ENCODE results near the gene ICAM5.

ICAM5 gene

GRCh38 chr19:10291554-10292205 is 1.9 kb downstream of the ICAM5 start:
- DNase-seq (ENCODE audit: low spot score), result no peak

GRCh38 chr19:10292206-10292788 is 2.5 kb downstream of the ICAM5 start:
- no peak for DNase-seq (ENCODE audit: low spot score)

- DNase-seq (ENCODE audit: low spot score), result no peak
These were observed 3.3 kb downstream of the ICAM5 start for GRCh38 chr19:10292789-10293636.

- no peak for DNase-seq (ENCODE audit: low spot score)
These were observed 4.0 kb downstream of the ICAM5 start for GRCh38 chr19:10293637-10294367.

DNA sequence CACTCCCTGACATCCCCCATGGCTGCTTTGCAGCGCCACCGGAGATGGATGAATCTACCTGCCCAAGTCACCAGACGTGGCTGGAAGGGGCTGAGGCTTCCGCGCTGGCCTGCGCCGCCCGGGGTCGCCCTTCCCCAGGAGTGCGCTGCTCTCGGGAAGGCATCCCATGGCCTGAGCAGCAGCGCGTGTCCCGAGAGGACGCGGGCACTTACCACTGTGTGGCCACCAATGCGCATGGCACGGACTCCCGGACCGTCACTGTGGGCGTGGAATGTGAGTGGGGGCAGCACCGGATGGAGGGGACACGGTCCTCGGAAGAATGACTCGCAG is 4.6 kb downstream of the ICAM5 start:
- DNase-seq (ENCODE audit: low spot score), result no peak

DNA sequence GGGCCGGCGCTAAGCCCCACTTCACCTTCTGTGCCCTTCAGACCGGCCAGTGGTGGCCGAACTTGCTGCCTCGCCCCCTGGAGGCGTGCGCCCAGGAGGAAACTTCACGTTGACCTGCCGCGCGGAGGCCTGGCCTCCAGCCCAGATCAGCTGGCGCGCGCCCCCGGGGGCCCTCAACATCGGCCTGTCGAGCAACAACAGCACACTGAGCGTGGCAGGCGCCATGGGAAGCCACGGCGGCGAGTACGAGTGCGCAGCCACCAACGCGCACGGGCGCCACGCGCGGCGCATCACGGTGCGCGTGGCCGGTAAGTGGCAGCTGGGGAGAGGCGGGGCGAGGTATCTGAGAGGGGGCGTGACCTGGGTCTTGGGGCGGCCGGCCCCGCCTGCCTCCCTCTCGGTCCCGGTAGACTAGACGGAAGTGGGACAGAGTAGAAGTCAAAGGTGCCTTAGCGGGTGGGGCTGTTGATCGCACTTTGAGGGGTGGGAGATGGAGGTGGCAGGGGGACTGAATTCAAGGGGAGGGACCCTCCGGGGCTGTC is 5.6 kb downstream of the ICAM5 start:
- no peak for DNase-seq (ENCODE audit: low spot score)

DNA sequence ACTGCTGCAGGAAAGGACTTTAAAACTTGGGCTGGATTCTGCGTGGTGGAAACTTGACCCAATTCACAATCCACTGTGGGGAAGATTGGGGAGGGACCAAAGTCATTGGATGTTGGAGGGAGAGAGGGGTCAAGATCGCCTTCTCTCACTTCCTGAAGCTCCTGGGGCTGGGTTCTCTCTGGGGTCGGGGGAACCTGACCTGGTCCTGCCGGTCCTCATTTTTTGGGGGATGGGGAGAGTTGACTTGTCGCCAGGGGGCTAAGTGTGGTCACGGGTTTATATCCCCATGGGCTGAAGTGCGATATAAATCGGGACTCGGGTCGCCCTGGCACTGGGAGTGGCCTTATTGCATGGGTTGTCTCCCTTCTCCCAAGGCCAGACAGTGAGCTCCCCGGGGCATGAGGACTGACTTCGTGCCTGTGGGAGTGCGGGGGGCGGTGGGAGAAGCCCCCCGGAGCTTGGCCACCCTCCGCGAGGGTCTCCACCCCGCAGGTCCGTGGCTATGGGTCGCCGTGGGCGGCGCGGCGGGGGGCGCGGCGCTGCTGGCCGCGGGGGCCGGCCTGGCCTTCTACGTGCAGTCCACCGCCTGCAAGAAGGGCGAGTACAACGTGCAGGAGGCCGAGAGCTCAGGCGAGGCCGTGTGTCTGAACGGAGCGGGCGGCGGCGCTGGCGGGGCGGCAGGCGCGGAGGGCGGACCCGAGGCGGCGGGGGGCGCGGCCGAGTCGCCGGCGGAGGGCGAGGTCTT is 6.3 kb downstream of the ICAM5 start:
- no peak for DNase-seq (ENCODE audit: low spot score)

- no peak for DNase-seq (ENCODE audit: low spot score)
These were observed 10.1 kb downstream of the ICAM5 start for GRCh38 chr19:10299545-10300458.

DNA sequence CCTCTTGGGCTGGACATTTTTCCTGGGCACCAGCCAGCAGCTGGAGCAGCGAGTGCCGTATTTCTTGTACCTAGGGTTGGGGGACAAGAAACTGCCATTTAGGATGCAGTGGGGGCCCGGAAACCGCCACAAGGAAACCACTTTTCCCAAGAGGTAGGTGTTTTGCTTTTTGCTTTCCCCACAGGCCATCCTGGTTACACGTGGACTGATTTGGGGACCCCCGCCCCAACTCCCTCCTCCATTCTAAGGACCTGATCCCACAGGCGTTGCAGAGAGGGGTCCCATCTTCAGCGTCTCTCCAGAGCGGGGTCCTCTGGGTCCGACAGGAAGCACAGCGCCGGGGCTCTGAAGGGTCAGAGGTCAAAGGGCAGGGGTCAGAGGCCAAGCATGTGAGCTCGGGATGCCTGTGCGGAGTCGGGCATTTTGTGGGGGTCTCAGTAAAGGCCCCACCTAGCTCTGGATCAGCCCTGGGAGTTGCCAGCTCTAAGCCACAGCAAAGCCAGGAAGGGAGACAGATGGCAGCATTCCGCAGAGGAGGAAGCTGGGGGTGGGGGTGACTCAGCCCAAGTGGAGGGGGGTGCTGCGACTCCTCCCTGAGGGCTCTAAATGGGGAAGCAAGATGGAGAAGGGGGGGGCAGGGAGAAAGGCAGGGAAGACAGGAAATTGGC is 15.5 kb downstream of the ICAM5 start:
- peak; percentile 25 for DNase-seq (ENCODE audit: low spot score)

DNA sequence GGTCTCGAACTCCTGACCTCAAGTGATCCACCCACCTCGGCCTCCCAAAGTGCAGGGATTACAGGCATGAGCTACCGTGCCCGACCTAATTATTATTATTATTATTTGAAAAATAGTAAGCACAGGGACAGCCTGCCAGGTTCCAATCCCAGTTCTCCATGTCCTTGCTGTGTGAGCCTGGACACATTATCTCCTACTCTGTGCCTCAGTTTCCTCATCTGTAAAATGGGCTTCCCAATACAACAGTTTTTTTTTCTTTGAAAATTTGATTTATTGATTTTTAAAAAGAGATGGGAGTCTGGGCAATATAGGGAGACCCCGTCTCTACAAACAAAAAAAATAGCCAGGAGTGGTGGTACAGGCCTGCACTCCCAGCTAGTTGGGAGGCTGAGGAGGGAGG is 16.6 kb downstream of the ICAM5 start:
- no peak for DNase-seq (ENCODE audit: low spot score)

DNA sequence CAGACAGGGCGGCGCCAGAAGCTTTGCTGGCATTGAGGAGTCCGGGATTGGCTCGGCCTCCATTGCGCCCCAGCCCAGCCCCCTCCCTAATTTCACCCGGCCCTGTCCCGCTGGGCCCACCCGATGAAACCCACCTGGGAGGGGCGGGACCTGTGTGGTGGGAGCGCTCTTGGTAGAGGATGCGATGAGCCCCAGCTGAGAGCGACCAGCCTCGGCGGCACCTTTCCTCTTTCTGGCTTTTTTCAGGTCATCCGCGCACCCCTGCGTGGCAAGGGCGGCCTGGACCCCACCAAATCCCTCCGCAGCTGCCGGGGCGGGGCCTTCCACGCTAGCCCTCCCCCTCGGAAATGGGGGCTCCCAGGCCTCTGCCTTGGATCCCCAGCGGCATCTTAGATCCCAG is 19.7 kb downstream of the ICAM5 start, which contains the start of gene ZGLP1:
ZGLP1 (minus strand) TSS at position 393 of the 400 bp plus-strand sequence.
- DNase-seq (ENCODE audit: low spot score), result no peak

DNA sequence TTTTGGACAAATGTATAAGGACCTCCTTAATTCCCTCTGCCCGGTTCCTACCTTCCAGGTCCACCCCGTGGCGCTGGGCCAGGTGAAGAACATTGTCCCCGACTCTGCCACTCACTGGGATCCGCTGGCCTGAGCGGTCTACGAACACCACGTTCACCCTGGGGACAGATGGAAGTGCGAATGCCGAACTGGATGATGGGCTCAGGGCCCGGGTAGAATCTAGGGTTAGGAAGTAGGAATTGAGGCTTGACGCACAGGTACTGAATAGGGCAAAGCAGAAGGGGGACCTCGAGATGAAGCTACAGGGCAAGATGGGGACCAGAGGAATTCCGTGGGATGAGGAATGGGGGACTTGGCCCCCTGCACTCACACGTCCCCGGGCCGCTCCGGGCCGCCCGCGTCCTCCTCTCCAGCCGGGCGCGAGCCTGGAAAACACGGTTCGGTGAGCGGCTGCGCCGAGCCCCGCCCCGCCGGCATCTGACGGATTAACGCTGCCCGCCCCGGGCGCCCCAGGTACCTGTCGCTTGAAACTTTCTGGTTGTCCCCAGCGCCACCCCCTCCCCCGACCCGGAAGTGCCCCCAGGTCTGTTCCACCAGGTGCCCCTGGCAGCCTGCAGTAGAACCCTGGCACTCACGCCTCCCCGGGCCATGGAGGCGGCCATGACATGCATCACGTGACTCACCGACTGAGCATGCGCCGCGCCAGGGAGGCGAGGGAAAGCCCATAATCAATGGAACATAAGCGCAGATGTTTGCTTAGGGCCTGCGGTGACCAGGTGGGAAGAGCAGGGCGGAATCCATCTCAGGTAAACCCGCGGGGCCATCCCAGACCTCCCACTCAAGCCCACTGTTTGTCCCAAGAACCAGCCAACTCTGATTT is 25.8 kb downstream of the ICAM5 start, which contains the start of gene FDX2:
FDX2 (minus strand) TSS at position 681 of the 880 bp plus-strand sequence; CDS start at position 662, 19 bp downstream.
- DNase-seq (ENCODE audit: low spot score), result peak; percentile 79

DNA sequence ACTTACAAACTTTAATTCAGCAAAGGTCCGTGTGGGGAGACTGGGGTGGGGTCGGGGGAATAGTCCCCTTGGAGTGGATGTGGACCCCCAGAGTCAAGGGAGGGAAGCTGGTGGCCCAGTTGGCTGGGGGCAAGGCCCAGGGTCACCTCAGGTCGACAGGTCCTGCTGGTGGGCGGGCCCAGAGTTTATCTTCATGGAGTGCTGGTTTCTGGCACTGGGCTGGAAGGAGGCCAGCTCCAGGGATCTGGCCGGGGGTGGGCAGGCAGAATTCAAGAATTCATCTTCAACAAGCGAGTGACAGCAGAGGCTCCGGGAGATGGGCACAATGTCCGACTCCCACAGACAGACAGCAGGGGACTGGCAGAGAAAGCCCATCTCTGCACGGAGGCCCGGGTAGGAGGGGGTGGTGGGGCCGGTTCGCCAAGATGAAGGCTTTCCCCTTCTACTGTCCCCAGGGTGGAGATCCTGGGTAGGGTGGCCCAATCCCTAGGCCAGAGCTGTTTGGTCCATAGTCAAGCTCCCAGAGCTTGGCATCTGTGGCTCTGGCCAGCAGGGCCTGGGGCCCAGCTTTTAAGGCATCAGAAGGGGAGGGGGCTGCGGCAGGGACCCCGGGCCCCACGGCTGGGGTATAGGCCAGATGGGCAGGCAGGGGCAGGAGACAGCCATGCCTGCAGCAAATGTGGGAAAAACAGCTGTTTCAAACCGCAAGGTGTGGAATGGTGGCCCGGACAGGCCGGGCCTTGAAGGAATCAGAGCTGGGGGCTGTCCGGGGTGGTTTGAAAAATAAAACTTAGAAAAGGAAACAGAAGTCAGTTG is 26.7 kb downstream of the ICAM5 start:
- DNase-seq (ENCODE audit: low spot score), result no peak

- no peak for DNase-seq (ENCODE audit: low spot score)
These were observed 27.5 kb downstream of the ICAM5 start for GRCh38 chr19:10317045-10317856.

DNA sequence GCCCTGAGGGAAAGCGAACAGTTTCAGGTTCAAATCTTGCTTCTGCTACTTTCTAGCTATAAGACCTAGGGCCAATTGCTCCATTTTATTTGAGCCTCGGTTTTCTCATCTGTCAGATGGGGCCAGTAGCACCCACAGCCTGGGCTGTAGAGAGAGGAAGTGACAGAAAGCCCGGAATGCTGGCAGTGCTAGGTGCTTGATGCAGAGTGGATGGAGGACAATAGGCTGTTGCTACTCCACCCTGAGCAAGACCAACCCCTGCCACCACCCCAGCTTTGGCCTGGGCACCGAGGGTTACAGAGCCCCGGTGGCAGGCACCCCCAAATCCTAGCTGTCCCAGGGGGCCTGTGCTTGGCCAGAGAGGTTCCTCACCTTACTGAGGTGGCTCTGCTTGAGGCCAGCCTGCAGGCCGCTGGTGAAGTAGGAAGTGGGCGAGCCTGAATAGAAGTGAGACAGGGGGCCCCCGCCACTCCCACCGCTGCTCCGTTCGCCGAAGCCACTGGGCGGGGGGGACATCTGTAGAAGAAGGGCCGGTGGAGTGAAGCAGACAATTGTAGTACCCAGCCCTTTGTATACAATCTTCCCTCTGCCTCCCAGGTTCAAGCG is 28.2 kb downstream of the ICAM5 start:
- no peak for DNase-seq (ENCODE audit: low spot score)

All from globus pallidus (tissue), 1 donor.